Bronchial epithelial cell (primary cell): ENCODE measurements around the gene TSPAN18. TPM values are rescaled to one million over a fixed set of nuclear protein-coding genes. Genes with fewer than 3 reads are reported as not detected.

Source experiments
- DNase-seq: peaks from one replicate; pipeline ENCODE4 v3.0.0-alpha.2; 2010; ENCODE audit warnings: low read depth
- FAIRE-seq: peaks from 2 replicates; lab custom pipeline; 2011; peaks lifted over from hg19 to GRCh38; lab: Jason Lieb, UNC
- H3K27me3 ChIP-seq: 2 replicates; pipeline ENCODE4 v1.5.1; 2011; ENCODE audit warnings: low read length; ENCODE audit not compliant: control insufficient read depth, insufficient read depth
- H3K36me3 ChIP-seq: 2 replicates; pipeline ENCODE4 v1.5.1; 2011; ENCODE audit warnings: low read length; ENCODE audit not compliant: control insufficient read depth, insufficient read depth
- H3K4me3 ChIP-seq: 2 replicates; pipeline ENCODE4 v1.5.1; 2011; ENCODE audit warnings: mild to moderate bottlenecking, low read depth, low read length, control low read depth
- CTCF ChIP-seq: IDR thresholded peaks from 2 replicates; pipeline ENCODE4 v1.5.1; 2011; ENCODE audit warnings: mild to moderate bottlenecking, moderate library complexity, low read length, control low read depth, inconsistent platforms; ENCODE audit not compliant: insufficient read depth, severe bottlenecking
- total RNA-seq: library from RNA; depleted of rRNA; stranded (reverse); fragments of >200 nt; gene quantifications from 2 replicates; pipeline ENCODE4 v1.2.1, GENCODE V29; 2014

The TSPAN18 gene
- total RNA-seq, 1 donor from 2014 or later, result not detected

- Histone ChIP-seq H3K36me3 (no peaks in the 10 kb centered on the region), H3K4me3 (no peak overlapping the region), H3K27me3 (peaks cover 17% of the 10 kb centered on the region)
- no peak for FAIRE-seq
- no peak for TF ChIP-seq CTCF
- DNase-seq, result no peak
These were observed 233.6 kb downstream of the TSPAN18 start for GRCh38 chr11:44960200-44960845.

GRCh38 chr11:44962464-44962863 lies 235.7 kb downstream of the TSPAN18 start:
- Histone ChIP-seq H3K36me3 (no peaks in the 10 kb centered on the region), H3K27me3 (peaks cover 13% of the 10 kb centered on the region), H3K4me3 (no peak overlapping the region)
- no peak for FAIRE-seq
- TF ChIP-seq CTCF, result no peak
- no peak for DNase-seq

- FAIRE-seq, result no peak
- Histone ChIP-seq H3K4me3 (no peak overlapping the region), H3K27me3 (peaks cover 9% of the 10 kb centered on the region), H3K36me3 (no peaks in the 10 kb centered on the region)
- no peak for TF ChIP-seq CTCF
- no peak for DNase-seq
These were observed 236.4 kb downstream of the TSPAN18 start for GRCh38 chr11:44963136-44963535.

GRCh38 chr11:44963948-44964347 lies 237.2 kb downstream of the TSPAN18 start:
- Histone ChIP-seq H3K27me3 (peaks cover 7% of the 10 kb centered on the region), H3K4me3 (no peak overlapping the region), H3K36me3 (no peaks in the 10 kb centered on the region)
- FAIRE-seq, result no peak
- DNase-seq, result no peak
- TF ChIP-seq CTCF, result no peak

- TF ChIP-seq CTCF, result no peak
- no peak for FAIRE-seq
- H3K27me3 ChIP-seq, result peaks cover 6% of the 10 kb centered on the region
- no peaks in the 10 kb centered on the region for H3K36me3 ChIP-seq
- no peak overlapping the region for H3K4me3 ChIP-seq
- no peak for DNase-seq
These were observed 237.9 kb downstream of the TSPAN18 start for GRCh38 chr11:44964526-44965209.
